ENCODE measurements around the gene TAF6. TPM values are rescaled to one million over a fixed set of nuclear protein-coding genes. Genes with fewer than 3 reads are reported as not detected.

The TAF6 gene
- total and polyA plus RNA-seq, 2 of the 4 experiments (the other 2 are of a cell fraction): 11.3 to 55.3 TPM

- H4K20me1 ChIP-seq (ENCODE audit: insufficient read depth, low read length): no peaks in the 10 kb centered on the region
Observed at GRCh38 chr7:100167912-100168323, 48.8 kb upstream of the TAF6 start.

More at GRCh38 chr7:100167912-100168323, 48.8 kb upstream of the TAF6 start:
- Histone ChIP-seq H2BK5ac (ENCODE audit: low read depth, low read length, poor library complexity, severe bottlenecking) (no peak overlapping the region), H4K91ac (ENCODE audit: insufficient read depth, low read depth, low read length) (peak overlapping the region; percentile 60), H4K5ac (ENCODE audit: low read depth, low read length) (peak overlapping the region; percentile 48), H2AK9ac (replicated peaks; ENCODE audit: low read depth, low read length, poor library complexity) (peak overlapping the region; percentile 67), H3K36me3 (ENCODE audit: control insufficient read depth, insufficient read depth, low read length) (peaks cover 3% of the 10 kb centered on the region; the same call in 1 of the 2 replicates), H4K8ac (ENCODE audit: low read depth in 2 of 2, low read length in 2 of 2) (peak overlapping the region; percentile 82 to 91), H3K4me1 (ENCODE audit: control insufficient read depth, insufficient read depth, low read length) (peaks cover 6% of the 10 kb centered on the region), H3K18ac (ENCODE audit: low read depth, low read length) (peak overlapping the region; percentile 36; the same call in 1 of the 2 replicates), H3K14ac (replicated peaks; ENCODE audit: low read depth, low read length) (peak overlapping the region; percentile 87), H2BK120ac (ENCODE audit: low read depth, low read length) (peak overlapping the region; percentile 70), H2BK15ac (ENCODE audit: low read depth, low read length) (peak overlapping the region; percentile 30; the same call in 2 of the 3 replicates), H3K9ac (ENCODE audit: low read depth, low read length) (peak overlapping the region; percentile 61), H3K27ac (ENCODE audit: insufficient read depth, low read length) (peak overlapping the region; percentile 63), H3K4ac (ENCODE audit: low read depth, low read length) (peak overlapping the region; percentile 84), H2BK20ac (ENCODE audit: low read depth, low read length) (peak overlapping the region; percentile 5; the same call in 1 of the 2 replicates), H3K4me3 (ENCODE audit: insufficient read depth, low read depth, low read length) (peak overlapping the region; percentile 39), H3K27me3 (ENCODE audit: control insufficient read depth, insufficient read depth, low read length) (no peaks in the 10 kb centered on the region), H3K79me1 (ENCODE audit: low read depth in 1 of 2, low read length in 2 of 2) (peaks cover 0 to 8% of the 10 kb centered on the region in 2 experiments; a peak in 1 of 4 replicates), H3K9me1 (ENCODE audit: insufficient read depth, low read length) (peaks cover 3% of the 10 kb centered on the region; the same call in 1 of the 2 replicates), H2AK5ac (ENCODE audit: low read depth, low read length) (peak overlapping the region; percentile 18; the same call in 1 of the 2 replicates), H3K9me3 (ENCODE audit: control insufficient read depth, insufficient read depth, low read length) (no peaks in the 10 kb centered on the region), H3K4me2 (ENCODE audit: low read depth, low read length) (peak overlapping the region; percentile 78), H3K23ac (ENCODE audit: low read depth, low read length) (peak overlapping the region; percentile 54), H2AFZ (replicated peaks; ENCODE audit: low read length, poor library complexity) (peak overlapping the region; percentile 94), H3K56ac (ENCODE audit: extremely low read depth, insufficient read depth, low read length) (peak overlapping the region; percentile 66)
- TF ChIP-seq FOS (IDR thresholded peaks at IDR 0.05; ENCODE audit: low read depth, low read length) (no peak), USF2 (IDR thresholded peaks at IDR 0.05; ENCODE audit: low read depth, low read length) (no peak), MXI1 (IDR thresholded peaks at IDR 0.05; ENCODE audit: borderline replicate concordance, low read depth, low read length) (no peak), CTCF (conservative IDR thresholded peaks at IDR 0.05; ENCODE audit: low read depth, low read length) (no peak), RFX5 (IDR thresholded peaks at IDR 0.05; ENCODE audit: low read depth, low read length) (no peak), MAFK (IDR thresholded peaks at IDR 0.05; ENCODE audit: low read depth, low read length) (no peak), POLR2A (IDR thresholded peaks at IDR 0.05; ENCODE audit: low read depth, low read length) (no peak)
- TF ChIP-seq, protein P1, sequence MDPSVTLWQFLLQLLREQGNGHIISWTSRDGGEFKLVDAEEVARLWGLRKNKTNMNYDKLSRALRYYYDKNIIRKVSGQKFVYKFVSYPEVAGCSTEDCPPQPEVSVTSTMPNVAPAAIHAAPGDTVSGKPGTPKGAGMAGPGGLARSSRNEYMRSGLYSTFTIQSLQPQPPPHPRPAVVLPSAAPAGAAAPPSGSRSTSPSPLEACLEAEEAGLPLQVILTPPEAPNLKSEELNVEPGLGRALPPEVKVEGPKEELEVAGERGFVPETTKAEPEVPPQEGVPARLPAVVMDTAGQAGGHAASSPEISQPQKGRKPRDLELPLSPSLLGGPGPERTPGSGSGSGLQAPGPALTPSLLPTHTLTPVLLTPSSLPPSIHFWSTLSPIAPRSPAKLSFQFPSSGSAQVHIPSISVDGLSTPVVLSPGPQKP (IDR thresholded peaks at IDR 0.05; ENCODE audit: borderline replicate concordance, low read depth, low read length): no peak
- ChIA-PET POLR2A (ENCODE audit: unreplicated experiment) (interaction anchor here (1.0 kb wide), 1 partner anchor 9 kb away, joined by 4 read pairs; the partner anchor contains the start of gene GPC2), CTCF (interaction anchor here (0.7 to 1.0 kb wide), 3 partner anchors 9 to 37 kb away, joined by 3 to 5 read pairs (median 3); partner anchors contain the start of genes GPC2 and STAG3)
- intact Hi-C loops (cut with micrococcal nuclease) (no loop called here), dilution Hi-C loops (cut with HindIII; ENCODE audit: low sequenced_read_pairs, unreplicated experiment) (no loop called here), in situ Hi-C loops (cut with MboI; ENCODE audit: low sequenced_read_pairs) (no loop called here)
- ATAC-seq (ENCODE audit: low read depth): peak; percentile 66
- no peak for DNase-seq
- BruUV-seq (replicated peaks): no TSS peak
- WGBS, 2 experiments (ENCODE audit: extremely low coverage in 2 of 2, insufficient read length in 1 of 2): 7% methylated on average over 3 of the region's 11 CpGs; no CpG with 5 or more reads in 1 of the 2 experiments
